Stimulated activated CD4-positive, alpha-beta T cell treated with anti-CD3 and anti-CD28 coated beads, Interleukin-15, amount 100 ng/mL, for 1 hour (primary cell): Measurements from ENCODE around the gene CPA4.
"Not testable (repeated sequence)": the region's sequence is repeated elsewhere in the genome, so short reads cannot be mapped to it uniquely, and the experiment has no call there.

Experiments
- DNase-seq, 2 donors: peaks; one replicate each; pipeline ENCODE4 v3.0.0-alpha.2; 2020; ENCODE audit warnings: low read depth in 1 of 2, low spot score in 1 of 2

CPA4 gene, protein sequence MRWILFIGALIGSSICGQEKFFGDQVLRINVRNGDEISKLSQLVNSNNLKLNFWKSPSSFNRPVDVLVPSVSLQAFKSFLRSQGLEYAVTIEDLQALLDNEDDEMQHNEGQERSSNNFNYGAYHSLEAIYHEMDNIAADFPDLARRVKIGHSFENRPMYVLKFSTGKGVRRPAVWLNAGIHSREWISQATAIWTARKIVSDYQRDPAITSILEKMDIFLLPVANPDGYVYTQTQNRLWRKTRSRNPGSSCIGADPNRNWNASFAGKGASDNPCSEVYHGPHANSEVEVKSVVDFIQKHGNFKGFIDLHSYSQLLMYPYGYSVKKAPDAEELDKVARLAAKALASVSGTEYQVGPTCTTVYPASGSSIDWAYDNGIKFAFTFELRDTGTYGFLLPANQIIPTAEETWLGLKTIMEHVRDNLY

DNA sequence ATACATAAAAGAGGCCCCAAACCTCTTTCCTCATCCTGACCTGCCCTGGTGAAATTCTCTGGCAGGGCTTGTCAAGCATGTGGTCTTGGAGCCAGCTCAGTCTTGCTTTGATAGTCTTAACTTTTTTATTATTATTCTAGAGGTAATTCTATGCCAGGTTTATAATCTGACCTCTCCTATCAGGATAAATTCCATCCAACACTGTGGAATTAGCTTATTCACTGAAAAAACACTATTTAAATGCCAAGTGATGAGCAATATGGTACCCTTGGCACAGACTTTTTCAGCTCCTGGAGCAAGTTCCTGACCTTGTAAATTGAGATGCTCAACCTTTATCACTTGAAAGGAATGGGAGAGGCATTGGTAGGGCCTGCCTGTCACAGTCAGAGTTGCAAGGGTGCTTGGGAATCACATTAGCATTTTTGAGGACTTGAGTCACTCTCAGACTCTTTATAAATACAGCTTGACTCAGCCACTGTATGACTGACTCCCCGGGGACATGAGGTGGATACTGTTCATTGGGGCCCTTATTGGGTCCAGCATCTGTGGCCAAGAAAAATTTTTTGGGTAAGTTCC lies at the start of gene CPA4:
CPA4 (plus strand) TSS at position 480 of the 576 bp plus-strand sequence; CDS start at position 500, 20 bp downstream.
- no peak for DNase-seq

DNA sequence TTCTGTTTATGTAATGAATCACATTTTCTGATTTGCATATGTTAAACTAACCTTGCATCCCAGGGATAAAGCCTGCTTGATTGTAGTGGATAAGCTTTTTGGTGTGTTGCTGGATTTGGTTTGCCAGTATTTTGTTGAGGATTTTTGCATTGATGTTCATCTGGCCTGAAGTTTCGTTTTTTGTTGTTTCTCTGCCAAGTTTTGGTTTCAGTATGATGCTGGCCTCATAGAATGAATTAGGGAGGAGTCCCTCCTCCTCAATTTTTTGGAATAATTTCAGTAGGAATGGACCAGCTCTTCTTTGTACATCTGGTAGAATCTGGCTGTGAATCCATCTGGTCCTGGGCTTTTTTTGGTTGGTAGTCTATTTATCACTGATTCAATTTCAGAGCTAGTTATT lies 49.5 kb upstream of the CPA4 start:
- DNase-seq: not testable (repeated sequence)

DNA sequence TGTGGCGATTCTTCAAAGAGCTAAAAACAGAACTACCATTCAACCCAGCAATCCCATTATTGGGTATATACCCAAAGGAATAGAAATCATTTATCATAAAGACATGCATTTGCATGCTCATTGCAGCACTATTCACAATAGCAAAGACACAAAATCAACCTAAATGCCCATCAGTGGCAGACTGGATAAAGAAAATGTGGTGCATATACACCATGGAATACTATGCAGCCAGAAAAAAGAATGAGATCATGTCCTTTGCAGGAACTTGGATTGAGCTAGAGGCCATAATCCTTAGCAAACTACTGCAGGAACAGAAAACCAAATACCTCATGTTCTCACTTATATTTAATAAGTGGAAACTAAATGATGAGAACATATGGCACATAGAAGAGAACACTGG lies 46.5 kb upstream of the CPA4 start:
- DNase-seq: not testable (repeated sequence)

DNA sequence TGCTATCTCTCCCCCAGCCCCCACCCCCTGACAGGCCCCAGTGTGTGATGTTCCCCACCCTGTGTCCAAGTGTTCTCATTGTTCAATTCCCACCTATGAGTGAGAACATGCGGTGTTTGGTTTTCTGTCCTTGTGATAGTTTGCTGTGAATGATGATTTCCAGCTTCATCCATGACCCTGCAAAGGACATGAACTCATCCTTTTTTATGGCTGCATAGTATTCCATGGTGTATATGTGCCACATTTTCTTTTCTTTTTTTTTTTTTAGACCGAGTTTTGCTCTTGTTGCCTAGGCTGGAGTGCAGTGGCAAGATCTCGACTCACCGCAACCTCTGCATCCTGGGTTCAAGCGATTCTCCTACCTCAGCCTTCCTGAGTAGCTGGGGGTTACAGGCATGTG lies 44.1 kb upstream of the CPA4 start:
- DNase-seq: not testable (repeated sequence)

DNA sequence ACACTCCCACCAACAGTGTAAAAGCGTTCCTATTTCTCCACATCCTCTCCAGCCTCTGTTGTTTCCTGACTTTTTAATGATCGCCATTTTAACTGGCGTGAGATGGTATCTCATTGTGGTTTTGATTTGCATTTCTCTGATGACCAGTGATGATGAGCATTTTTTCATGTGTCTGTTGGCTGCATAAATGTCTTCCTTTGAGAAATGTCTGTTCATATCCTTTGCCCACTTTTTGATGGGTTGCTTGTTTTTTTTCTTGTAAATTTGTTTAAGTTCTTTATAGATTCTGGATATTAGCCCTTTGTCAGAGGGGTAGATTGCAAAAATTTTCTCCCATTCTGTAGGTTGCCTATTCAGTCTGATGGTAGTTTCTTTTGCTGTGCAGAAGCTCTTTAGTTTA lies 43.3 kb upstream of the CPA4 start:
- DNase-seq: not testable (repeated sequence)

DNA sequence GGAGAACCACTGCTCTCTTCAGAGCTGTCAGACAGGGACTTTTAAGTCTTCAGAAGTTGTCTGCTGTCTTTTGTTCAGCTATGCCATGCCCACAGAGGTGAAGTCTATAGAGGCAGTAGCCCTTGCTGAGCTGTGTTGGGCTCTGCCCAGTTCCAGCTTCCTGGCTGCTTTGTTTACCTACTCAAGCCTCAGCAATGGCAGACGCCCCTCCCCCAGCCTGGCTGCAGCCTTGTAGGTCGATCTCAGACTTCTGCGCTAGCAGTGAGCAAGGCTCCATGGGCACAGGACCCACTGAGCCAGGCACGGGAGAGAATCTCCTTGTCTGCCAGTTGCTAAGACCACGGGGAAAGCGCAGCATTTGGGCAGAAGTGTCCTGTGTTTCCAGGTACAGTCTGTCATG lies 38.4 kb upstream of the CPA4 start:
- DNase-seq: no peak

DNA sequence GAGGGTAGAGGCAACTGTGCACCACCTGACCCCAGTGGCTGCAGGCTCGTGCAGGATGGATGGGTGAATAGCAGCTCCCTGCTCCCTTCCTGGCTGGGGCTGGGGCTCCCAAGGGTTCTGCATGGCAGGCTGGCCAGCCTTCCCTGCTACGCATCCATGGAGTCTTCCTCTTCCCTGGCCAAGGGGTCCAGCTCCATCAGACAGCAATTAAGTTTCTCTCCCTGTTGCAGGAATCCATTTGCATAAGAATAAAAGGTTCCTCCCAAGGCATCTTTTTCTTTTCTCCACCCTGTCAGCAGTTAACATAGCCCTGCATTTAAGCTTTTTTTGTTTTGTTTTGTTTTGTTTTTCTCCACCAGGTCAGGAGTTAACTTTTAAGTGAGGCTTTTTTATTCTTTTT lies 36.3 kb upstream of the CPA4 start:
- DNase-seq: no peak

DNA sequence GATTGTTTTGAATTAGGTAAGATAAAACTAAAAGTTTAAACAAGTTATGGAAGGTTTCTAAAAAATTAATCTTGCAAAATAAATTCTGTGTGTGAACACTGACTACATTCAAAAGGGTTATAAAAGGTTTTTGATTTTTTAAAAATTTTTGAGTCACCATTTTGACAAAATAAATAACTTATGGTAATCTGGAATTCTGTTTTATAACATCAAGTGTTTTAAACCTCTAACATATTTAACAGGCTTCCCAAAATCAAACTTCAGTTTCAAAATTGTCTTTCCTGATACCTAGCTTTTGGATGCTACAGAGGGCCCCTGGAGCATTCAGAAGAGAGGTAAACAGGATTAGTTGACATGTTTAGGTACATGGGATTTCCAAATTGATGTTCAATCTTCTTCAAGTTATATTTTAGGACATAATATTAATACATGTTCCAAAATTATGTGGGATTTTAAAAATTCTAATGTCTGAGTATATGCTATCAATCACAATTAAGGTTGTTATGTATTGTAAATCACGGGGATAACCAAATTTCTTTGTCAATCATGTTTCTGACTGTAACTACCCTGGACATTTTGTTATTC lies 34.4 kb upstream of the CPA4 start:
- DNase-seq: no peak

DNA sequence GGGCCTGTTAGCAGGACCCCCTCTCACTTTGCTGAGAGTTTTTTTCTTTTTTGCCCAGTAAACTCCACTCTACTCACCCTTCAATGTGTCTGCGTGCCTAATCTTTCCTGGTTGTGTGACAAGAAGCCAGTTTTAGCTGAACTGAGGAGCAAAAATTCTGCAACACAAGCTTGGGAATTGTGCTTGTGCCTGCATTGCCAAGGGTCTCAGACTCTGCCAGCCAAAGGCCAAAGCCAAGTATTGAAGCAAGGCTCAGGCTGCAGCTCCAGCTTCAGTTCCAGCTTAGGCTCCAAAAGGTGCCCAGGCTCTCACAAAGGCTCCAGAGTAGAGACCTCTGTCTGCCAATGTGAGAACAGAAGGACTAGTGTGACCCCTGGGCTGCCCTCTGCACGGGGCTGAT lies 30.5 kb upstream of the CPA4 start:
- no peak for DNase-seq

DNA sequence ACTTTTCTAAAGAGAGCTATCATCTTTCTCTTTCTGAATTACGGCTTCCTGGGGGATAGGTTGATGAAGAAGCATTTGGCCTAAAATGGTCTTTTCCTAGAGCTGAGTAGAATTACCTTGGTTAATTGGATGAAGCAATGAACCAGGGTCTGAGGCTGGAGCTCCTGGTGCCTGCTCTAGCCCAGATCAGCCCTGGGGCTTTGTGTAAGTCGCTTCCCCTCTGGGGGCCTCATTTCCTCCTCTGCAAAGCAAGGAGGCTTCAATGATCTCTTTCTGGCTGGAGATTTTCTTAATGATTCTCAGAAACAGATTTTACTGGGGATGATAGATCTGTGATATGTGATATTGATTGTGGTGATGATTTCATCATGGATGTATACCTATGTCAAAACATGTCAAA lies 29.8 kb upstream of the CPA4 start:
- no peak for DNase-seq

DNA sequence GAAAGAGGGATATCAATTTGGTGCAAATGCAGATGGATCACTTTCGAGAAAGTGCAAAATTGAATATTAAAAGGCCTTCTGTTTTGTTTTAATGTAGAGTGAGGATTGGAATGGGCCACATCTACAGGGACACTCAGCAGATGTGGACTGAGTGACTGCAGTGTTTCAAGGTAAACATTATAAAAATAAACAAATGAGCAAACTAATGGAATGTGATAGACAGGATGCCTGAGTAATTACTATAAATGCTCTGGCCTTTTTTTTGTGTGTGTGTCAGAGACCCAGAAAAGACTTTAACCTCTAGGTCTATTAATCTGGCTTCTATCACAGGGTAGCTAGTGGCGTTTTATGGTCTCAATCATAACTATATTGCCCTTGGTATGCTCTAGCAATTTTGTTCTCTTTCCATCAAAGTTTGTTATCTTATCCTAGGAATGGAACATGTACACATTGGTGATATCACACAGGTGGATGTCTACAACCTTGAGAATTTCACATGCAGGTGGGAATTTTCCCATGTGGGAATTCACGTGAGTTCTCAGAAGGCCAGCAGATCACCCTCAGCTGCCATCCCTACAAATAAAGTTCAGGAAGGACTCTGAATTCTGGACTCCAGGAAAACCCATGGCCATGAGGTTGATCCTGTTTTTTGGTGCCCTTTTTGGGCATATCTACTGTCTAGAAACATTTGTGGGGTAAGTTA lies 26.6 kb upstream of the CPA4 start, which contains the start of gene CPA2:
CPA2 (plus strand) TSS at position 606 of the 703 bp plus-strand sequence; CDS start at position 625, 19 bp downstream.
- DNase-seq: no peak

DNA sequence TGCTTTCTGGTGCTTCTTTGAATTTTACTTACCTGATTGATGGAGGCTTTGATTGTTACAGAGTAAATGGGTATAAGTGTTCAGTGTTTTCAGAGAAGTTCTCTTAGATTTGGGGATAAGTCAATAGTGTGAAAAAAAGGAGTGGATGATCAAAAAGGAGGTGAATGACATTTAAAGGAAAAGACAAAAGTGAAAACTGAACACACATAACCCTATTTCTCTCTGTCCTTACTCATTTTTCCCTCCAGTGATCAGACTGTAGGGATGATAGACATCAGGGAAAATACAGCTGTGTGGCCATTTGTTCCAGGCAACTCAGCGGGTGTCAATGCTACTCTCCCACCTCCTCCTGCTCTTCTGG lies 26.0 kb upstream of the CPA4 start:
- no peak for DNase-seq

DNA sequence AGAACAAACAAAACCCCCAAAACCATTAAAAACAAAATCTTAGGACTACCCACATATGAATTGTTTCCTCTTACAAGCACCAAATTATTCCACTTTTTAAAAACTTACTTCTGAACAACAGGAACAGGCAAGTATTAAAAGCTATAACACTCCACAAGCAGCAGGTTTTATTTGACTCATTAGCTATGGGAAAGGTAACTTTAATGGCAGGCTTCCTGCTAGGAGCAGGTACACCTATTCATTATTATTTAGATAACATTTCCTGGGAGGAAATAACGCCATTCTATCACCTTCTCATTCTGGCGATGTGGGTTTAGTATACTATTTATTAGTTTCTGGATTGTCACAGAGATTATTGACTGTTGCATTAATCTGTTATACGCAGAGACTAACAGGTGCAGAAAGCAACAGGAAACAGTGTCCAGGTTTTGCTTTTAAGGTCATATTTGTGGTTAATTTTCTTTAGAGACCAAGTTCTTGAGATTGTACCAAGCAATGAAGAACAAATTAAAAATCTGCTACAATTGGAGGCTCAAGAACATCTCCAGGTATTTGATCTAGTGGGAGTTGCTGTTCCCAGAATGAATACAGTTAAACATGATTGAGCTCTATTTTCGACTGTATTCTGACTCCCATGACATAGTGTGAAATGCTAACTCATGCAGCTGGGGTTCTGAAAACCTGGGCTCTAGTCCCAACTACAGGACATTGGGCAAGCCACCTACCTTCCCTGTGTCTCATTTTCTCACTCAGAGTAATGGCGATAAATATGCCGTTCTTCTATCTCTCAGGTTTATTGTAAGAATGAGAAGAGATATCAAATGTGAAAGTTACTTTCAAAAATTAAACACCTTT lies 24.3 kb upstream of the CPA4 start:
- no peak for DNase-seq

DNA sequence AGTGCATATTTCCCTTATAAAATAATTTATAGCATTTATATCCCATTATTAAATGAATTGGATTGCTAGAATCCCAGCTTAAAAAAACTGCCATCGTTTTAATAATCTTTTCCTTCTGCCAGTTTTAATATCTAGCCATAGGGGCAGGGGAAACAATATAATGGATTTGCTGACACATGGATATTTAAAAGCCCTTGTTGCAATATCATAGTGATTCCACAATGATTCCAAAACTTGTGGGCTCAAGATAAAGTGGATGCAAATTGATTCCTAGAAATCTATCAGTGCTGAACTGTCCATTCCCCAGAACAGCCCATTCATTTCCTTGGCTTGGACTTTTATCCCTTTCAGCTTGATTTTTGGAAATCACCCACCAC lies 23.7 kb upstream of the CPA4 start:
- DNase-seq: no peak

DNA sequence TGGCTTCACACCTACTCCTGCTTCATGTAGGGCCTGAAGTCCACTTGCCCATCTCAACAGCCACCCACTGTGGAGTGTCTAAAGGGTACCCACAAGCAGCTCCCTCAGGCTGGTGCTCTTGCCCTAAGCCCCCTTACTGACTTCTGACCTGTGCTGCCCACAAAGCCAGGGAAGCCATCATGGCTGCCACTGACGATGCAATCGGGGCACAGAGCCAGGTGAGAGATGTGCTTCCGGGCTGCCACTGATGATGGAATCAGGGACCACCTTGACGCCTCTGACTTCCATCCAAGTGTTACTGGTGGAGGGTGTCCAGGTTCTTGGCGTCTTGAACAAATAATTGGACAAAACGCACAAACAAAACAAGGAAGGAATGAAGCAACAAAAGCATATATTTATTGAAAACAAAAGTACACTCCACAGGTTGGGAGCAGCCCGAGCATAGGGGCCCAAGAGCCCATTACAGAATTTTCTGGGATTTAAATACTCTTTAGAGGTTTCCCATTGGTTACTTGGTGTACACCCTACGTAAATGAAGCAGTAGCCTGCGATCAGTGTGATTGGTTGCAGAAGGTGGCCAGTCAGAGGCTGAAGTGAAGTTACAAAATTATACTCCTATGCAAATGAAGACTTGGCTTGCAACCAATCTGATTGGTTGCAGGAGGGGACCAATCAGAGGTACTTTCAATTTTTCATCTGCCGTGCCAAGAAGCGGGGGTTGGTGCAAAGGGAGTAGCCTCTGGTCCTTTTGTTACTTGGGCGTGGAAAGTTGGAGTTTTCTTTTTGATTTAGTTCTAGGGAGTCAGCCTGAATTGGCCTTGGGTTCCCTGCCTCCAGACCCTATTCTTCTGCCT lies 21.8 kb upstream of the CPA4 start:
- DNase-seq: no peak

DNA sequence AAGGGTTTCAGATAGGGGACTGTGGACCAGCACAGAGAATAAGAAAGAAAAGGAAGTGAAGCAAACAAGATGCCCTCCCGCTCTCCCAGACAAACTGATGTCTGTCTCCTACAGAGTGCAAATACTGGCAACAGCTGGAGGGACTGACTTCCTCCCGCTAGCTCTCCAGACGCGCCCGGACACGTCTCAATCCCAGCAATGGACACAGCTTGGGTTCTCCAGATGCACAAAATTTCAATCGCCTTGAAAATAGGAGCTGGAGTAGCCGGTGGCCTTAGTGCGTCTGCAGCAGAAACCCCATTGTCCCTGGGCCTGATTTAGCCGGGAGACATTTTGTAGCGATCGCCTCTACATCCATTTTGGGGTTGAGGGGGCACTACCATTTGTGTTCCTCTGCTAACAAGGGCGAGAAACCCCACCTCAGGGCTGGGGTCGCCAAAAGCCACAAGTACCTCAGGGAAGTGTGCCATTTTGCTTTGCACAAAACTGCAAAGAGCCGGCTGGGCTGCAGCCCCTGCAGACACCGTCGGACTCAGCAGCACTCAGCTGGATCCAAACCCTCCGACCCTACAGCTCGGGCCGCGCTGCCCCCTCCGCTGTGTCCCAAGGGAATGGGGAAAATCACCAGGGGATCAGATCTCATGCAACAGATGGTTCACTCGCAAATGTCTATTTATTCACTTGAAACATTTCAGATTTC lies 20.4 kb upstream of the CPA4 start:
- DNase-seq: no peak

DNA sequence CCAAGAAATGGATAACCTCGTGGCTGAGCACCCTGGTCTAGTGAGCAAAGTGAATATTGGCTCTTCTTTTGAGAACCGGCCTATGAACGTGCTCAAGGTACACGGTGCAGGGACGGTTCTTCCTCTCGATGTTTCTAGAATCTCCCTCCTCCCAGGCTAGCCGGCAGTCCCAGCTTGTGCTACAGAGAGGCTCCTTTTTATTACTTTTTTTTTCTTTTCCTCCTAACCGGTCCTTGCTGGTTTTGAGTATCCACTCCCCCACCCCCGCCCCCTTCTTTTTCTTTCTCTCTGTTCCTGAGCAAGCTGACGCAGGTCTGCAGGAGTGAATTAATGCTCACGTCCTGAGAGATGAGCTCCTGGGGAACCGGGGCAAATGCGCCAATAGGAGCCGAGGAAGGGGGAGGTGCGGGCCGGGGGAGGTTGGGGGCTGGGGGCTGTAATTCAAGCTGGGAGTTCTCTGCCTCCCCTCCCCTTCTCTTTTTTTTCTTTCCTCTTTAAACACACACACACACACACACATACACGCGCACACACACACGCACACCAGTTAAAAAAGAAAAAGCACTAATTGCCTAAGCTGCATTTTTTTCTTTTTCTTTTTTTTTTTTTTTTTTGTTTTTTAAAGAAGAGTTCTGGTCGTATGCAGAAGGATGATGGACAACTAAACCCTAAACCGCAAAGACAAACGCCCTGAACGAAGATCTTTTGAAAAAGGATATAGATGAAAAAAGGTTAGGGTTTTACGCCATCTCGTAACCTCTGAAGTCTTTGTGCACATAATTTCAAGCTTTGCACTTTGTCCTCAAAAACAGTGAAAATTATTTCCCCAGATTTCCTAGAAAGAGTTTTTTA lies 19.7 kb upstream of the CPA4 start:
- DNase-seq: no peak

DNA sequence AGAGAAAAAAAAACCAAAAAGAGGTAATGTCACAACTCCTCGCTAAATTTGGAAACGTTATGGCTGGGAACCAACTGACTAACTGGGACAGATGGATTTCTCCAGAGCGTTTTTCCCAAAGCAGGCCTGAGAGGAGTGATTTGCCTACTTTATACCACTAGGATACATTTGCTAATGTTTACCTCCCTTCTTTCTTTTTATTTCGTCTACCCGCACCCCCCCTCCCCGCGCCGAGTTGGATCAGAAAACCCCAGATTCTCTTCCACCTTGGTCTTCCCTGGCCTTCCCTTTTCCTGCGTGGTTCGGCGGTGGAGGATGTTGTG lies 19.1 kb upstream of the CPA4 start:
- no peak for DNase-seq

DNA sequence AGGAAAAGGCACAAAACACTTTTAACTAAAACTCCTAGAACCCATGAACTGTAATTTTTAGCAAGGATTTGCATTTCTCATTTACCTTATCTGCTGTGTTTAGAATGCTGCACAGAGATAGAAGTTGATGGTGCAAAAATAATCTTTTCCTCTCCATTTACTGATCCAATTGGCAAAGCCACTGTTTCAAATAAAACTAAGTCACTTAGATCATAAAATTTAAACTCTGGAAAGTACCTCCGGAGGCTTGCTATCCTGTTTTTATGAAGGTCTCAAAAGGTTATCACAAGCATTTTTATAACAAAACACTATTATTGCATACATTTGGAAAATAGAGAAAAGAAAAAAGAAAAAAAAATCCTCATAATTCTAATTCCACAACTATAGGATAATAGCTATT lies 18.7 kb upstream of the CPA4 start:
- DNase-seq: no peak
